HL-60 (cell line): Measurements from ENCODE around the gene CANT1.

Source experiments
- GABPA ChIP-seq: IDR thresholded peaks from 2 replicates; pipeline ENCODE4 v1.6.1; 2012; ENCODE audit warnings: low read depth
- TF ChIP-seq, protein P1 (sequence below): IDR thresholded peaks from one replicate; pipeline ENCODE4 v1.5.1; 2011; ENCODE audit warnings: low read length, control low read depth, inconsistent platforms; ENCODE audit not compliant: insufficient read depth

DNA sequence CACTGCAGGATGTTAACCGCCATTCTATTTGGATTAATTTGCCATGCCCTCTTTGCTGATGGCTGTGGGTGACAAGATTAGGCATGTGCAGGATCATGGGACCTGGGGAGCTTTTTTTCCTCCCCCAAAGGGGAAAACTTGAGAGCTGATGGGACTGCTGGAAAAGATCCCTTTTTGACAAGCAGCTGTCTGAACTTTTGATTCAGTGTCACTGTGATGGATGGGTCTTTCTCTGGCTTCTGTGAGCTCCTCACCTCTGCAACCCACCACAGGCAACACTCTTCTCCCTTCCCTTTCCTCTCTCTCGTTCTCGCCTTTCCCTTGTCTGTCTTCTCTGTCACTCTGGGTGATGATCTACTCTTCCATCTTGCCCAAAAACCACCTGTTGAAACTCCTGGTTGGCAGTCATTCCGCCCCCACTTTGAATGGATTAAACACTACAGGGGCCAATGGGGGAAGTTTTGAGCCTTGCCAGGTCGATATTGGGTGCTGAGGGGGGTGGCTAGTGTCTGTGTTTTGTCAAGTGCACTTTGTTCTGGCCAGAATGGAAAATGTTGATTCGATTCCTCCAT, 3.1 kb upstream of the CANT1 start:
- TF ChIP-seq, protein P1, sequence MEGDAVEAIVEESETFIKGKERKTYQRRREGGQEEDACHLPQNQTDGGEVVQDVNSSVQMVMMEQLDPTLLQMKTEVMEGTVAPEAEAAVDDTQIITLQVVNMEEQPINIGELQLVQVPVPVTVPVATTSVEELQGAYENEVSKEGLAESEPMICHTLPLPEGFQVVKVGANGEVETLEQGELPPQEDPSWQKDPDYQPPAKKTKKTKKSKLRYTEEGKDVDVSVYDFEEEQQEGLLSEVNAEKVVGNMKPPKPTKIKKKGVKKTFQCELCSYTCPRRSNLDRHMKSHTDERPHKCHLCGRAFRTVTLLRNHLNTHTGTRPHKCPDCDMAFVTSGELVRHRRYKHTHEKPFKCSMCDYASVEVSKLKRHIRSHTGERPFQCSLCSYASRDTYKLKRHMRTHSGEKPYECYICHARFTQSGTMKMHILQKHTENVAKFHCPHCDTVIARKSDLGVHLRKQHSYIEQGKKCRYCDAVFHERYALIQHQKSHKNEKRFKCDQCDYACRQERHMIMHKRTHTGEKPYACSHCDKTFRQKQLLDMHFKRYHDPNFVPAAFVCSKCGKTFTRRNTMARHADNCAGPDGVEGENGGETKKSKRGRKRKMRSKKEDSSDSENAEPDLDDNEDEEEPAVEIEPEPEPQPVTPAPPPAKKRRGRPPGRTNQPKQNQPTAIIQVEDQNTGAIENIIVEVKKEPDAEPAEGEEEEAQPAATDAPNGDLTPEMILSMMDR: no peak
- TF ChIP-seq GABPA: no peak
